ENCODE results near the gene TRMT11.
"Not testable (repeated sequence)": the region's sequence is repeated elsewhere in the genome, so short reads cannot be mapped to it uniquely, and the experiment has no call there.

TRMT11 gene

GRCh38 chr6:126010040-126010439 is 23.7 kb downstream of the TRMT11 start:
- no peak for FAIRE-seq
- TF ChIP-seq TAF1 (IDR thresholded peaks at IDR 0.05; ENCODE audit: low read depth, low read length), result no peak
- no peak for TF ChIP-seq POLR2AphosphoS5 (IDR thresholded peaks at IDR 0.05; ENCODE audit: low read depth, low read length)
- TF ChIP-seq POLR2A (IDR thresholded peaks at IDR 0.05; ENCODE audit: low read depth, low read length), result no peak
- no peak for TF ChIP-seq POU2F2 (IDR thresholded peaks at IDR 0.05; ENCODE audit: low read depth, low read length)
- no peak for TF ChIP-seq SPI1 (IDR thresholded peaks at IDR 0.05; ENCODE audit: low read depth, low read length)
- TF ChIP-seq PAX5 (IDR thresholded peaks at IDR 0.05; ENCODE audit: insufficient read depth, low read length, severe bottlenecking), result no peak
- no peak for DNase-seq (ENCODE audit: insufficient read length, low spot score)

GRCh38 chr6:126015863-126016262 is 29.5 kb downstream of the TRMT11 start:
- FAIRE-seq, result no peak
- TF ChIP-seq POLR2AphosphoS5 (IDR thresholded peaks at IDR 0.05; ENCODE audit: low read depth, low read length) (no peak), PAX5 (IDR thresholded peaks at IDR 0.05; ENCODE audit: insufficient read depth, low read length, severe bottlenecking) (no peak), POU2F2 (IDR thresholded peaks at IDR 0.05; ENCODE audit: low read depth, low read length) (no peak), TAF1 (IDR thresholded peaks at IDR 0.05; ENCODE audit: low read depth, low read length) (no peak), POLR2A (IDR thresholded peaks at IDR 0.05; ENCODE audit: low read depth, low read length) (no peak), SPI1 (IDR thresholded peaks at IDR 0.05; ENCODE audit: low read depth, low read length) (no peak)
- no peak for DNase-seq (ENCODE audit: insufficient read length, low spot score)

GRCh38 chr6:126016591-126016990 is 30.3 kb downstream of the TRMT11 start:
- DNase-seq (ENCODE audit: insufficient read length, low spot score) (no peak), FAIRE-seq (no peak)
- no peak for TF ChIP-seq PAX5 (IDR thresholded peaks at IDR 0.05; ENCODE audit: insufficient read depth, low read length, severe bottlenecking)
- no peak for TF ChIP-seq POU2F2 (IDR thresholded peaks at IDR 0.05; ENCODE audit: low read depth, low read length)
- no peak for TF ChIP-seq SPI1 (IDR thresholded peaks at IDR 0.05; ENCODE audit: low read depth, low read length)
- TF ChIP-seq POLR2A (IDR thresholded peaks at IDR 0.05; ENCODE audit: low read depth, low read length), result no peak
- TF ChIP-seq POLR2AphosphoS5 (IDR thresholded peaks at IDR 0.05; ENCODE audit: low read depth, low read length), result no peak
- TF ChIP-seq TAF1 (IDR thresholded peaks at IDR 0.05; ENCODE audit: low read depth, low read length), result no peak

GRCh38 chr6:126017668-126018067 is 31.3 kb downstream of the TRMT11 start:
- FAIRE-seq (no peak), DNase-seq (ENCODE audit: insufficient read length, low spot score) (no peak)
- TF ChIP-seq POU2F2 (IDR thresholded peaks at IDR 0.05; ENCODE audit: low read depth, low read length) (no peak), POLR2A (IDR thresholded peaks at IDR 0.05; ENCODE audit: low read depth, low read length) (no peak)

GRCh38 chr6:126020305-126021050 is 34.1 kb downstream of the TRMT11 start:
- peak; percentile 20 for FAIRE-seq
- TF ChIP-seq POU2F2 (IDR thresholded peaks at IDR 0.05; ENCODE audit: low read depth, low read length), result no peak
- TF ChIP-seq POLR2AphosphoS5 (IDR thresholded peaks at IDR 0.05; ENCODE audit: low read depth, low read length), result no peak
- TF ChIP-seq SPI1 (IDR thresholded peaks at IDR 0.05; ENCODE audit: low read depth, low read length), result no peak
- no peak for TF ChIP-seq TAF1 (IDR thresholded peaks at IDR 0.05; ENCODE audit: low read depth, low read length)
- TF ChIP-seq POLR2A (IDR thresholded peaks at IDR 0.05; ENCODE audit: low read depth, low read length), result no peak
- TF ChIP-seq PAX5 (IDR thresholded peaks at IDR 0.05; ENCODE audit: insufficient read depth, low read length, severe bottlenecking), result no peak
- no peak for DNase-seq (ENCODE audit: insufficient read length, low spot score)

- FAIRE-seq; DNase-seq (ENCODE audit: insufficient read length, low spot score): not testable (repeated sequence)
Observed at GRCh38 chr6:126023474-126023873, 37.1 kb downstream of the TRMT11 start.

GRCh38 chr6:126026001-126026400 is 39.7 kb downstream of the TRMT11 start:
- no peak for TF ChIP-seq POLR2AphosphoS5 (IDR thresholded peaks at IDR 0.05; ENCODE audit: low read depth, low read length)
- no peak for TF ChIP-seq SPI1 (IDR thresholded peaks at IDR 0.05; ENCODE audit: low read depth, low read length)
- no peak for TF ChIP-seq POU2F2 (IDR thresholded peaks at IDR 0.05; ENCODE audit: low read depth, low read length)
- TF ChIP-seq PAX5 (IDR thresholded peaks at IDR 0.05; ENCODE audit: insufficient read depth, low read length, severe bottlenecking), result no peak
- TF ChIP-seq POLR2A (IDR thresholded peaks at IDR 0.05; ENCODE audit: low read depth, low read length), result no peak
- no peak for TF ChIP-seq TAF1 (IDR thresholded peaks at IDR 0.05; ENCODE audit: low read depth, low read length)
- no peak for DNase-seq (ENCODE audit: insufficient read length, low spot score)
- FAIRE-seq, result no peak

- FAIRE-seq (no peak), DNase-seq (ENCODE audit: insufficient read length, low spot score) (no peak)
- no peak for TF ChIP-seq POLR2A (IDR thresholded peaks at IDR 0.05; ENCODE audit: low read depth, low read length)
Observed at GRCh38 chr6:126027601-126028000, 41.3 kb downstream of the TRMT11 start.

GRCh38 chr6:126030045-126030444 is 43.7 kb downstream of the TRMT11 start:
- FAIRE-seq, result no peak

GRCh38 chr6:126033696-126034095 is 47.4 kb downstream of the TRMT11 start:
- DNase-seq (ENCODE audit: insufficient read length, low spot score) (no peak), FAIRE-seq (peak; percentile 71)
- TF ChIP-seq POLR2AphosphoS5 (IDR thresholded peaks at IDR 0.05; ENCODE audit: low read depth, low read length) (no peak), POU2F2 (IDR thresholded peaks at IDR 0.05; ENCODE audit: low read depth, low read length) (no peak), SPI1 (IDR thresholded peaks at IDR 0.05; ENCODE audit: low read depth, low read length) (no peak), TAF1 (IDR thresholded peaks at IDR 0.05; ENCODE audit: low read depth, low read length) (no peak), POLR2A (IDR thresholded peaks at IDR 0.05; ENCODE audit: low read depth, low read length) (no peak), PAX5 (IDR thresholded peaks at IDR 0.05; ENCODE audit: insufficient read depth, low read length, severe bottlenecking) (no peak)

More at GRCh38 chr6:126030045-126030444, 43.7 kb downstream of the TRMT11 start:
- no peak for TF ChIP-seq POU2F2 (IDR thresholded peaks at IDR 0.05; ENCODE audit: low read depth, low read length)
- DNase-seq (ENCODE audit: insufficient read length, low spot score), result no peak

- DNase-seq (ENCODE audit: insufficient read length, low spot score), result no peak
- TF ChIP-seq POLR2A (IDR thresholded peaks at IDR 0.05; ENCODE audit: low read depth, low read length) (no peak), TAF1 (IDR thresholded peaks at IDR 0.05; ENCODE audit: low read depth, low read length) (no peak), SPI1 (IDR thresholded peaks at IDR 0.05; ENCODE audit: low read depth, low read length) (no peak), PAX5 (IDR thresholded peaks at IDR 0.05; ENCODE audit: insufficient read depth, low read length, severe bottlenecking) (no peak), POLR2AphosphoS5 (IDR thresholded peaks at IDR 0.05; ENCODE audit: low read depth, low read length) (no peak), POU2F2 (IDR thresholded peaks at IDR 0.05; ENCODE audit: low read depth, low read length) (no peak)
- no peak for FAIRE-seq
Observed at GRCh38 chr6:126034656-126035055, 48.3 kb downstream of the TRMT11 start.

All from GM12891 (cell line).